Endothelial cell of umbilical vein (primary cell): ENCODE data around the gene TRPM8.

Experiments used
- CTCF ChIP-seq, 2 donors: IDR thresholded peaks; 1 replicate in 1 of 2; 2 replicates in 1 of 2; pipeline ENCODE4 v1.5.1; 2011; ENCODE audit warnings: low read length in 2 of 2, mild to moderate bottlenecking in 2 of 2, moderate library complexity in 2 of 2, control low read depth in 1 of 2, inconsistent platforms in 1 of 2, low read depth in 1 of 2; ENCODE audit not compliant: insufficient read depth in 1 of 2; ENCODE audit errors: extremely low read depth in 1 of 2
- MAX ChIP-seq: IDR thresholded peaks from 2 replicates; pipeline ENCODE4 v1.6.1; 2011; ENCODE audit not compliant: insufficient read depth, insufficient read length
- MYC ChIP-seq: IDR thresholded peaks from one replicate; pipeline ENCODE4 v1.6.1; 2011; ENCODE audit warnings: mild to moderate bottlenecking, low read depth, low read length
- POLR2A ChIP-seq: IDR thresholded peaks from 2 replicates; pipeline ENCODE4 v1.6.1; 2012; ENCODE audit warnings: low read depth, mild to moderate bottlenecking, control low read depth, low read length
- POLR2AphosphoS5 ChIP-seq: IDR thresholded peaks from 2 replicates; pipeline ENCODE4 v1.6.1; 2012; ENCODE audit warnings: low read depth, mild to moderate bottlenecking, control low read depth, low read length, moderate library complexity; ENCODE audit not compliant: insufficient read depth

GRCh38 chr2:234020332-234020731, 103.2 kb downstream of the TRPM8 start:
- TF ChIP-seq POLR2A (no peak), MYC (no peak), CTCF (IDR thresholded peaks at IDR 0.05; ENCODE audit: extremely low read depth in 1 of 2, insufficient read depth in 1 of 2, low read depth in 1 of 2, low read length in 2 of 2) (no peak), POLR2AphosphoS5 (no peak), MAX (no peak)
